Measurements from ENCODE around the gene TRABD. TPM values are rescaled to one million over a fixed set of nuclear protein-coding genes. Genes with fewer than 3 reads are reported as not detected.
"Not testable (repeated sequence)": the region's sequence is repeated elsewhere in the genome, so short reads cannot be mapped to it uniquely, and the experiment has no call there.

TRABD gene
- 100 to 1,000 TPM; 103 to 113 TPM for total RNA-seq
- 10 to 100 TPM; 28.7 to 46.7 (median 31.2) TPM for polyA plus RNA-seq
- 93.0 to 231 (median 115) reads per million in 6 experiments for total RNA-seq

- peaks cover 11 to 43% (median 33%) of the 10 kb centered on the region in 4 donors for H3K4me1 Mint-ChIP-seq
- H3K27me3 Mint-ChIP-seq: no peaks in the 10 kb centered on the region
- POLR2A ChIA-PET: no interaction called here
- ATAC-seq (peak; percentile 59 to 74), DNase-seq (peak; percentile 71 to 93 (median 86))
- H3K36me3 Mint-ChIP-seq: no peaks in the 10 kb centered on the region
- peak within 1 kb of the TSS; percentile 83 to 97 (median 93) for H3K4me3 Mint-ChIP-seq
- H3K27ac Mint-ChIP-seq: peak within 1 kb of the TSS; percentile 86 to 100 (median 94)
- no peaks in the 10 kb centered on the region for H3K9me3 Mint-ChIP-seq
Observed at GRCh38 chr22:50185375-50186087, at the start of gene TRABD. Gene TRABD, plus strand, starts transcription at chr22:50185913. Its CDS starts 7,148 bp downstream, at chr22:50193061.

GRCh38 chr22:50136581-50137015, 49.1 kb upstream of the TRABD start:
- Mint-ChIP-seq H3K27ac (no peak overlapping the region), H3K4me3 (no peak overlapping the region), H3K36me3 (no peaks in the 10 kb centered on the region), H3K27me3 (peaks cover 8 to 22% (median 12%) of the 10 kb centered on the region in 5 donors), H3K4me1 (no peaks in the 10 kb centered on the region), H3K9me3 (no peaks in the 10 kb centered on the region)
- POLR2A ChIA-PET: no interaction called here
- no peak for DNase-seq
- no peak for ATAC-seq

GRCh38 chr22:50137277-50137676, 48.4 kb upstream of the TRABD start:
- peaks cover 8 to 19% (median 14%) of the 10 kb centered on the region in 5 donors for H3K27me3 Mint-ChIP-seq
- H3K27ac Mint-ChIP-seq: peak overlapping the region in 2 of 10 donors; percentile 8 to 12
- ATAC-seq, H3K4me3 Mint-ChIP-seq, DNase-seq, POLR2A ChIA-PET, H3K36me3 Mint-ChIP-seq, H3K9me3 Mint-ChIP-seq, H3K4me1 Mint-ChIP-seq: not testable (repeated sequence)

GRCh38 chr22:50138041-50138440, 47.7 kb upstream of the TRABD start:
- no peaks in the 10 kb centered on the region for H3K9me3 Mint-ChIP-seq
- no peak overlapping the region for H3K4me3 Mint-ChIP-seq
- H3K27ac Mint-ChIP-seq: no peak overlapping the region
- ATAC-seq (no peak), DNase-seq (no peak)
- H3K27me3 Mint-ChIP-seq: peaks cover 6 to 19% (median 15%) of the 10 kb centered on the region in 5 donors
- H3K4me1 Mint-ChIP-seq: no peaks in the 10 kb centered on the region
- POLR2A ChIA-PET: no interaction called here
- no peaks in the 10 kb centered on the region for H3K36me3 Mint-ChIP-seq

GRCh38 chr22:50138988-50139387, 46.7 kb upstream of the TRABD start:
- Mint-ChIP-seq H3K4me1 (no peaks in the 10 kb centered on the region), H3K9me3 (no peaks in the 10 kb centered on the region), H3K4me3 (no peak overlapping the region), H3K27ac (no peak overlapping the region), H3K27me3 (peaks cover 5 to 18% (median 12%) of the 10 kb centered on the region in 5 donors), H3K36me3 (no peaks in the 10 kb centered on the region)
- POLR2A ChIA-PET: no interaction called here
- ATAC-seq: no peak
- DNase-seq: no peak

GRCh38 chr22:50139843-50140415, 45.8 kb upstream of the TRABD start:
- no peak overlapping the region for H3K4me3 Mint-ChIP-seq
- POLR2A ChIA-PET: no interaction called here
- no peak overlapping the region for H3K27ac Mint-ChIP-seq
- no peaks in the 10 kb centered on the region for H3K36me3 Mint-ChIP-seq
- H3K4me1 Mint-ChIP-seq: no peaks in the 10 kb centered on the region
- DNase-seq (no peak), ATAC-seq (no peak)
- no peaks in the 10 kb centered on the region for H3K9me3 Mint-ChIP-seq
- peaks cover 5 to 15% (median 12%) of the 10 kb centered on the region in 5 donors for H3K27me3 Mint-ChIP-seq

GRCh38 chr22:50140615-50141014, 45.1 kb upstream of the TRABD start:
- Mint-ChIP-seq H3K27ac (no peak overlapping the region), H3K36me3 (no peaks in the 10 kb centered on the region), H3K4me3 (no peak overlapping the region), H3K9me3 (no peaks in the 10 kb centered on the region), H3K4me1 (no peaks in the 10 kb centered on the region), H3K27me3 (peaks cover 5 to 15% (median 12%) of the 10 kb centered on the region in 5 donors)
- ATAC-seq (no peak), DNase-seq (no peak)
- POLR2A ChIA-PET: no interaction called here

GRCh38 chr22:50141462-50141861, 44.3 kb upstream of the TRABD start:
- ATAC-seq: no peak
- POLR2A ChIA-PET: no interaction called here
- H3K36me3 Mint-ChIP-seq: no peaks in the 10 kb centered on the region
- DNase-seq: no peak
- H3K27ac Mint-ChIP-seq: no peak overlapping the region
- H3K27me3 Mint-ChIP-seq: peaks cover under 1 to 10% (median 9%) of the 10 kb centered on the region in 5 donors
- no peaks in the 10 kb centered on the region for H3K9me3 Mint-ChIP-seq
- H3K4me3 Mint-ChIP-seq: no peak overlapping the region
- H3K4me1 Mint-ChIP-seq: no peaks in the 10 kb centered on the region

- no peaks in the 10 kb centered on the region for H3K9me3 Mint-ChIP-seq
- ATAC-seq: no peak
- peaks cover 0 to 3% (median 0%) of the 10 kb centered on the region in 4 donors for H3K4me1 Mint-ChIP-seq
- no peak for DNase-seq
- H3K27ac Mint-ChIP-seq: no peak overlapping the region
- POLR2A ChIA-PET: no interaction called here
- peaks cover 0 to 8% (median 7%) of the 10 kb centered on the region in 5 donors for H3K27me3 Mint-ChIP-seq
- H3K4me3 Mint-ChIP-seq: no peak overlapping the region
- H3K36me3 Mint-ChIP-seq: no peaks in the 10 kb centered on the region
Observed at GRCh38 chr22:50141891-50142363, 43.8 kb upstream of the TRABD start.

GRCh38 chr22:50143096-50143495, 42.6 kb upstream of the TRABD start:
- POLR2A ChIA-PET: no interaction called here

GRCh38 chr22:50144005-50144614, 41.6 kb upstream of the TRABD start:
- Mint-ChIP-seq H3K27me3 (peaks cover 0 to 7% (median 3%) of the 10 kb centered on the region in 5 donors), H3K9me3 (no peaks in the 10 kb centered on the region), H3K4me3 (no peak overlapping the region)

More at GRCh38 chr22:50143096-50143495, 42.6 kb upstream of the TRABD start:
- ATAC-seq (no peak), DNase-seq (no peak)
- Mint-ChIP-seq H3K27ac (no peak overlapping the region), H3K36me3 (no peaks in the 10 kb centered on the region), H3K27me3 (peaks cover 0 to 8% (median 3%) of the 10 kb centered on the region in 5 donors), H3K4me1 (peaks cover 0 to 3% (median 0%) of the 10 kb centered on the region in 4 donors), H3K4me3 (no peak overlapping the region), H3K9me3 (no peaks in the 10 kb centered on the region)

GRCh38 chr22:50145721-50146438, 39.8 kb upstream of the TRABD start:
- Mint-ChIP-seq H3K27me3 (peaks cover 0 to 4% (median 3%) of the 10 kb centered on the region in 5 donors), H3K4me3 (no peak overlapping the region), H3K9me3 (no peaks in the 10 kb centered on the region), H3K27ac (peak overlapping the region in 1 of 10 donors; percentile 62), H3K4me1 (peaks cover 3 to 7% (median 5%) of the 10 kb centered on the region in 4 donors), H3K36me3 (no peaks in the 10 kb centered on the region)
- POLR2A ChIA-PET: no interaction called here
- no peak for ATAC-seq
- no peak for DNase-seq

More at GRCh38 chr22:50144005-50144614, 41.6 kb upstream of the TRABD start:
- H3K36me3 Mint-ChIP-seq: no peaks in the 10 kb centered on the region
- DNase-seq (no peak), ATAC-seq (no peak)
- POLR2A ChIA-PET: no interaction called here
- H3K4me1 Mint-ChIP-seq: peaks cover 0 to 3% (median under 1%) of the 10 kb centered on the region in 4 donors
- H3K27ac Mint-ChIP-seq: no peak overlapping the region
